ENCODE data around the gene SLC25A43. TPM values are rescaled to one million over a fixed set of nuclear protein-coding genes. Genes with fewer than 3 reads are reported as not detected.
A peak's percentile ranks its signal among the peaks of the same experiment; 100 is the strongest.

Gene SLC25A43
- total RNA-seq, 1 experiment from 2014 or later: 25.8 TPM

GRCh38 chrX:119423631-119424030 lies 24.5 kb downstream of the SLC25A43 start:
- DNase-seq (no peak), ATAC-seq (no peak)
- no peaks in the 10 kb centered on the region for H3K9me3 ChIP-seq (ENCODE audit: low read length)
- H3K27me3 ChIP-seq (ENCODE audit: low read length): no peaks in the 10 kb centered on the region
- H2AFZ ChIP-seq (ENCODE audit: low read length): no peak overlapping the region
- no TSS peak for BruUV-seq (replicated peaks)
- POLR2A ChIA-PET (ENCODE audit: unreplicated experiment): no interaction called here
- intact Hi-C loops (cut with micrococcal nuclease): no loop called here
- H3K4me3 ChIP-seq (ENCODE audit: low read length): no peak overlapping the region
- TF ChIP-seq EZH2phosphoT487 (IDR thresholded peaks at IDR 0.05; ENCODE audit: borderline replicate concordance, low read length) (no peak), CTCF (conservative IDR thresholded peaks at IDR 0.05; ENCODE audit: low read depth, low read length) (no peak), EZH2 (IDR thresholded peaks at IDR 0.05; ENCODE audit: low read length, unreplicated experiment) (no peak)
- H4K20me1 ChIP-seq (ENCODE audit: low read length): no peaks in the 10 kb centered on the region
- H3K36me3 ChIP-seq (ENCODE audit: low read depth, low read length): no peaks in the 10 kb centered on the region
- no peaks in the 10 kb centered on the region; the same call in 1 of the 2 replicates for H3K4me1 ChIP-seq (ENCODE audit: insufficient read depth, low read length)
- no peaks in the 10 kb centered on the region for H3F3A ChIP-seq (ENCODE audit: low read length, unreplicated experiment)
- no peak overlapping the region for H3K9ac ChIP-seq (ENCODE audit: low read length)
- H3K27ac ChIP-seq (ENCODE audit: low read length): no peak overlapping the region
- no peak overlapping the region for H3K4me2 ChIP-seq (ENCODE audit: low read length)
- H3K79me2 ChIP-seq (ENCODE audit: low read length): no peaks in the 10 kb centered on the region
- H3K9me2 ChIP-seq (replicated peaks; ENCODE audit: low read length): no peaks in the 10 kb centered on the region
- CTCF ChIA-PET: no interaction called here

- no peak for ATAC-seq
- DNase-seq: no peak
- H3K9me2 ChIP-seq (replicated peaks; ENCODE audit: low read length): no peaks in the 10 kb centered on the region
- no peak overlapping the region for H3K9ac ChIP-seq (ENCODE audit: low read length)
- H3K79me2 ChIP-seq (ENCODE audit: low read length): no peaks in the 10 kb centered on the region
- H3K4me1 ChIP-seq (ENCODE audit: insufficient read depth, low read length): no peaks in the 10 kb centered on the region; the same call in 1 of the 2 replicates
- H3K27me3 ChIP-seq (ENCODE audit: low read length): no peaks in the 10 kb centered on the region
- CTCF ChIA-PET: no interaction called here
- H4K20me1 ChIP-seq (ENCODE audit: low read length): no peaks in the 10 kb centered on the region
- H3K36me3 ChIP-seq (ENCODE audit: low read depth, low read length): no peaks in the 10 kb centered on the region
- H3K27ac ChIP-seq (ENCODE audit: low read length): no peak overlapping the region
- TF ChIP-seq CTCF (conservative IDR thresholded peaks at IDR 0.05; ENCODE audit: low read depth, low read length): no peak
- TF ChIP-seq EZH2phosphoT487 (IDR thresholded peaks at IDR 0.05; ENCODE audit: borderline replicate concordance, low read length): no peak
- TF ChIP-seq EZH2 (IDR thresholded peaks at IDR 0.05; ENCODE audit: low read length, unreplicated experiment): no peak
- no peak overlapping the region for H3K4me3 ChIP-seq (ENCODE audit: low read length)
- BruUV-seq (replicated peaks): no TSS peak
- H3K9me3 ChIP-seq (ENCODE audit: low read length): no peaks in the 10 kb centered on the region
- POLR2A ChIA-PET (ENCODE audit: unreplicated experiment): no interaction called here
- no peak overlapping the region for H2AFZ ChIP-seq (ENCODE audit: low read length)
- H3F3A ChIP-seq (ENCODE audit: low read length, unreplicated experiment): no peaks in the 10 kb centered on the region
- intact Hi-C loops (cut with micrococcal nuclease): no loop called here
- H3K4me2 ChIP-seq (ENCODE audit: low read length): no peak overlapping the region
These were observed 25.9 kb downstream of the SLC25A43 start for GRCh38 chrX:119424999-119425398.

GRCh38 chrX:119427024-119427794 lies 28.1 kb downstream of the SLC25A43 start:
- H3K27ac ChIP-seq (ENCODE audit: low read length): no peak overlapping the region
- H3K79me2 ChIP-seq (ENCODE audit: low read length): no peaks in the 10 kb centered on the region
- no peaks in the 10 kb centered on the region for H3K9me3 ChIP-seq (ENCODE audit: low read length)
- intact Hi-C loops (cut with micrococcal nuclease): no loop called here
- no peak overlapping the region for H3K9ac ChIP-seq (ENCODE audit: low read length)
- POLR2A ChIA-PET (ENCODE audit: unreplicated experiment): no interaction called here
- no peaks in the 10 kb centered on the region for H3K9me2 ChIP-seq (replicated peaks; ENCODE audit: low read length)
- H3K4me3 ChIP-seq (ENCODE audit: low read length): no peak overlapping the region
- no peaks in the 10 kb centered on the region; the same call in 1 of the 2 replicates for H3K4me1 ChIP-seq (ENCODE audit: insufficient read depth, low read length)
- no peak overlapping the region for H3K4me2 ChIP-seq (ENCODE audit: low read length)
- no peaks in the 10 kb centered on the region for H4K20me1 ChIP-seq (ENCODE audit: low read length)
- no peaks in the 10 kb centered on the region for H3F3A ChIP-seq (ENCODE audit: low read length, unreplicated experiment)
- no peak for TF ChIP-seq CTCF (conservative IDR thresholded peaks at IDR 0.05; ENCODE audit: low read depth, low read length)
- TF ChIP-seq EZH2phosphoT487 (IDR thresholded peaks at IDR 0.05; ENCODE audit: borderline replicate concordance, low read length): no peak
- TF ChIP-seq EZH2 (IDR thresholded peaks at IDR 0.05; ENCODE audit: low read length, unreplicated experiment): no peak
- no TSS peak for BruUV-seq (replicated peaks)
- no peak for ATAC-seq
- H3K27me3 ChIP-seq (ENCODE audit: low read length): no peaks in the 10 kb centered on the region
- no peaks in the 10 kb centered on the region; the same call in 1 of the 2 replicates for H3K36me3 ChIP-seq (ENCODE audit: low read depth, low read length)
- no peak overlapping the region for H2AFZ ChIP-seq (ENCODE audit: low read length)
- peak; percentile 18 for DNase-seq
- CTCF ChIA-PET: interaction anchor here (0.6 kb wide), 1 partner anchor 43 kb away, joined by 3 read pairs; no protein-coding TSS in a partner anchor

Measured in PC-3 (cell line).